Fibroblast of villous mesenchyme (primary cell): ENCODE data around the gene TMEM51. TPM values are rescaled to one million over a fixed set of nuclear protein-coding genes. Genes with fewer than 3 reads are reported as not detected.

Experiments used
- DNase-seq: peaks from one replicate; pipeline ENCODE4 v3.0.0-alpha.2; 2010; ENCODE audit warnings: low read depth
- H3K4me3 ChIP-seq: 2 replicates; pipeline ENCODE4 v1.5.1; 2011; ENCODE audit warnings: low read depth, mild to moderate bottlenecking, low read length
- CTCF ChIP-seq: IDR thresholded peaks from 2 replicates; pipeline ENCODE4 v1.5.1; 2012; ENCODE audit warnings: low read depth, mild to moderate bottlenecking, low read length; ENCODE audit not compliant: insufficient read depth
- total RNA-seq: library from RNA; depleted of rRNA; stranded (reverse); fragments of >200 nt; gene quantifications from 2 replicates; pipeline ENCODE4 v1.2.3, GENCODE V29; 2012

TMEM51 gene
- total RNA-seq, 1 donor = 18.6 TPM

GRCh38 chr1:15110128-15110866, 43.2 kb upstream of the TMEM51 start:
- no peak for DNase-seq
- TF ChIP-seq CTCF = no peak
- H3K4me3 ChIP-seq = no peak overlapping the region

- no peak for TF ChIP-seq CTCF
- no peak for DNase-seq
- no peak overlapping the region for H3K4me3 ChIP-seq
Observed at GRCh38 chr1:15110867-15111230, 42.7 kb upstream of the TMEM51 start.

- no peak for TF ChIP-seq CTCF
- H3K4me3 ChIP-seq = no peak overlapping the region
- DNase-seq = no peak
Observed at GRCh38 chr1:15113146-15113545, 40.4 kb upstream of the TMEM51 start.

GRCh38 chr1:15114884-15115283, 38.7 kb upstream of the TMEM51 start:
- no peak for DNase-seq
- no peak overlapping the region for H3K4me3 ChIP-seq
- no peak for TF ChIP-seq CTCF

- H3K4me3 ChIP-seq = no peak overlapping the region
- no peak for DNase-seq
- no peak for TF ChIP-seq CTCF
Observed at GRCh38 chr1:15115542-15116330, 37.8 kb upstream of the TMEM51 start.

- DNase-seq = no peak
- H3K4me3 ChIP-seq = no peak overlapping the region
- no peak for TF ChIP-seq CTCF
Observed at GRCh38 chr1:15116966-15117365, 36.6 kb upstream of the TMEM51 start.
